Measurements from ENCODE around the gene SLC9C1. TPM values are rescaled to one million over a fixed set of nuclear protein-coding genes. Genes with fewer than 3 reads are reported as not detected.

Gene SLC9C1
- total RNA-seq, result not detected

- ATAC-seq (peak; percentile 92), DNase-seq (ENCODE audit: low spot score) (no peak)
Observed at GRCh38 chr3:112293368-112294321, at the start of gene SLC9C1. Gene SLC9C1 (minus strand): TSS chr3:112294216. CDS start chr3:112286791, 7,425 bp downstream.

- DNase-seq (ENCODE audit: low spot score), result no peak
- no peak for ATAC-seq
Observed at GRCh38 chr3:112341386-112341785, 47.4 kb upstream of the SLC9C1 start.

GRCh38 chr3:112339609-112340008 is 45.6 kb upstream of the SLC9C1 start:
- ATAC-seq (no peak), DNase-seq (ENCODE audit: low spot score) (no peak)

- no peak for DNase-seq (ENCODE audit: low spot score)
Observed at GRCh38 chr3:112339134-112339533, 45.1 kb upstream of the SLC9C1 start.

GRCh38 chr3:112338727-112339056 is 44.7 kb upstream of the SLC9C1 start:
- ATAC-seq, result no peak
- no peak for DNase-seq (ENCODE audit: low spot score)

More at GRCh38 chr3:112339134-112339533, 45.1 kb upstream of the SLC9C1 start:
- no peak for ATAC-seq

GRCh38 chr3:112338021-112338726 is 44.2 kb upstream of the SLC9C1 start:
- no peak for ATAC-seq
- DNase-seq (ENCODE audit: low spot score), result no peak

GRCh38 chr3:112335434-112335781 is 41.4 kb upstream of the SLC9C1 start:
- no peak for ATAC-seq
- no peak for DNase-seq (ENCODE audit: low spot score)

- no peak for DNase-seq (ENCODE audit: low spot score)
- ATAC-seq, result no peak
Observed at GRCh38 chr3:112334691-112335433, 40.8 kb upstream of the SLC9C1 start.

- ATAC-seq, result no peak
- DNase-seq (ENCODE audit: low spot score), result no peak
Observed at GRCh38 chr3:112333381-112334317, 39.6 kb upstream of the SLC9C1 start.

GRCh38 chr3:112333002-112333380 is 39.0 kb upstream of the SLC9C1 start, which contains the start of gene CD200:
Gene CD200 (plus strand): TSS chr3:112333156. CDS start chr3:112333213, 57 bp downstream.
- DNase-seq (ENCODE audit: low spot score), result no peak
- ATAC-seq, result no peak

- DNase-seq (ENCODE audit: low spot score) (no peak), ATAC-seq (no peak)
Observed at GRCh38 chr3:112331851-112332250, 37.8 kb upstream of the SLC9C1 start.

- DNase-seq (ENCODE audit: low spot score) (no peak), ATAC-seq (peak; percentile 91)
Observed at GRCh38 chr3:112327371-112327951, 33.4 kb upstream of the SLC9C1 start.

- no peak for ATAC-seq
- DNase-seq (ENCODE audit: low spot score), result no peak
Observed at GRCh38 chr3:112321867-112322652, 28.0 kb upstream of the SLC9C1 start.

- ATAC-seq, result no peak
- no peak for DNase-seq (ENCODE audit: low spot score)
Observed at GRCh38 chr3:112320691-112321090, 26.7 kb upstream of the SLC9C1 start.

GRCh38 chr3:112319516-112320276 is 25.7 kb upstream of the SLC9C1 start:
- no peak for ATAC-seq
- DNase-seq (ENCODE audit: low spot score), result no peak

GRCh38 chr3:112315791-112316190 is 21.8 kb upstream of the SLC9C1 start:
- ATAC-seq (no peak), DNase-seq (ENCODE audit: low spot score) (no peak)

GRCh38 chr3:112314649-112315048 is 20.6 kb upstream of the SLC9C1 start:
- DNase-seq (ENCODE audit: low spot score) (no peak), ATAC-seq (no peak)

- DNase-seq (ENCODE audit: low spot score), result no peak
- no peak for ATAC-seq
Observed at GRCh38 chr3:112308151-112308911, 14.3 kb upstream of the SLC9C1 start.

Data from left lobe of liver (tissue), 2 donors.